ENCODE data around the gene FTHL17.

The FTHL17 gene

GRCh38 chrX:31038575-31039326, 33.1 kb downstream of the FTHL17 start:
- peak in 2 of 5 experiments; percentile 1 to 61 for DNase-seq

- DNase-seq, result peak in 1 of 5 experiments; percentile 20
Observed at GRCh38 chrX:31036895-31037294, 34.9 kb downstream of the FTHL17 start.

- DNase-seq, result no peak
Observed at GRCh38 chrX:31027351-31027750, 44.5 kb downstream of the FTHL17 start.

- DNase-seq, result no peak
Observed at GRCh38 chrX:31024866-31025265, 47.0 kb downstream of the FTHL17 start.

GRCh38 chrX:31021537-31021936, 50.3 kb downstream of the FTHL17 start:
- no peak for DNase-seq
